Measurements from ENCODE around the gene FOXL2.

FOXL2 gene

GRCh38 chr3:138946663-138947494, at the start of gene FOXL2, which contains the start of gene FOXL2NB:
Gene FOXL2 (minus strand): TSS chr3:138947137. CDS start chr3:138946722, 415 bp downstream.
Gene FOXL2NB (plus strand): TSS chr3:138947217. CDS start chr3:138947365, 148 bp downstream.
- DNase-seq (ENCODE audit: low spot score), result no peak

- no peak for DNase-seq (ENCODE audit: low spot score)
These were observed 48.8 kb upstream of the FOXL2 start for GRCh38 chr3:138995706-138996105.

GRCh38 chr3:138987181-138987580, 40.2 kb upstream of the FOXL2 start:
- no peak for DNase-seq (ENCODE audit: low spot score)

GRCh38 chr3:138985932-138986331, 39.0 kb upstream of the FOXL2 start:
- no peak for DNase-seq (ENCODE audit: low spot score)

GRCh38 chr3:138984816-138985215, 37.9 kb upstream of the FOXL2 start:
- DNase-seq (ENCODE audit: low spot score), result no peak

GRCh38 chr3:138976047-138976446, 29.1 kb upstream of the FOXL2 start:
- no peak for DNase-seq (ENCODE audit: low spot score)

- no peak for DNase-seq (ENCODE audit: low spot score)
These were observed 28.4 kb upstream of the FOXL2 start for GRCh38 chr3:138975351-138975750.

GRCh38 chr3:138974462-138974861, 27.5 kb upstream of the FOXL2 start:
- DNase-seq (ENCODE audit: low spot score), result no peak

- DNase-seq (ENCODE audit: low spot score), result no peak
These were observed 26.0 kb upstream of the FOXL2 start for GRCh38 chr3:138972941-138973340.

- DNase-seq (ENCODE audit: low spot score), result no peak
These were observed 24.9 kb upstream of the FOXL2 start for GRCh38 chr3:138971766-138972320.

GRCh38 chr3:138964923-138965322, 18.0 kb upstream of the FOXL2 start:
- DNase-seq (ENCODE audit: low spot score), result no peak

GRCh38 chr3:138964264-138964663, 17.3 kb upstream of the FOXL2 start:
- DNase-seq (ENCODE audit: low spot score), result no peak

GRCh38 chr3:138962854-138963560, 16.1 kb upstream of the FOXL2 start:
- no peak for DNase-seq (ENCODE audit: low spot score)

- DNase-seq (ENCODE audit: low spot score), result no peak
These were observed 13.5 kb upstream of the FOXL2 start for GRCh38 chr3:138960417-138960852.

GRCh38 chr3:138950701-138951100, 3.8 kb upstream of the FOXL2 start:
- no peak for DNase-seq (ENCODE audit: low spot score)

GRCh38 chr3:138950006-138950644, 3.2 kb upstream of the FOXL2 start:
- DNase-seq (ENCODE audit: low spot score), result no peak

GRCh38 chr3:138949445-138950005, 2.6 kb upstream of the FOXL2 start:
- no peak for DNase-seq (ENCODE audit: low spot score)

- DNase-seq (ENCODE audit: low spot score), result no peak
These were observed 2.1 kb upstream of the FOXL2 start for GRCh38 chr3:138949002-138949418.

GRCh38 chr3:138948371-138949001, 1.5 kb upstream of the FOXL2 start:
- DNase-seq (ENCODE audit: low spot score), result no peak

- DNase-seq (ENCODE audit: low spot score), result no peak
These were observed 671 bp upstream of the FOXL2 start for GRCh38 chr3:138947495-138948121.

All from LoVo (cell line).